Measurements from ENCODE around the gene GPC6.

DNA sequence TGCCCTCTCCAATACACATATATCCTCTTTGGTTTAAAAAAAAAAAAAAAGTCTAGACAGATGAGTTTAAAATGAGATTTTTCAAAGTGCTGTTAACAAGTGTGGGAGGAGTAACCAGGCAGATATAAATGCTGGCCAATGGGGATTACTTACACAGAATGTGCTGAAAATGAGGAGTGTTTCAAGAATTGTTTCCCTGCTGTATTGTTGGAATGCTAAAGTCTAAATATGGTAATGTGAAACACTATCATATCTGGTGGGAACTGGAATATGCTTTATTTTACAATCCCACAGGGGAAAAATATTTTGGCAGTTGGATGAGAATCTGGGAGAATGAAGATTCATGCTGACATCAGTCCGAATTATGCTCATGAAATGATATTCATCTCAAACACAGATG, 1002.2 kb downstream of the GPC6 start:
- TF ChIP-seq CTCF (IDR thresholded peaks at IDR 0.05) (no peak), EZH2phosphoT487 (IDR thresholded peaks at IDR 0.05) (no peak), EZH2 (IDR thresholded peaks at IDR 0.05) (no peak)

Data from neural progenitor cell (in vitro differentiated cells).